Calu3 (cell line): ENCODE measurements around the gene NOL9. TPM values are rescaled to one million over a fixed set of nuclear protein-coding genes. Genes with fewer than 3 reads are reported as not detected.
A peak's percentile ranks its signal among the peaks of the same experiment; 100 is the strongest.

Experiments
- BruUV-seq: library from RNA; stranded (reverse); fragments of 400-500 nt; replicated peaks from 2 replicates; lab custom pipeline; 2021; lab: Mats Ljungman, UMichigan
- CTCF ChIA-PET: fragments of 300-600 bp; sonication (Branson Sonifier 250); formaldehyde crosslinking; loops from one replicate; lab custom pipeline; 2022; ENCODE audit warnings: antibody characterized with exemption; lab: Charles Lee
- DNase-seq: peaks from one replicate; pipeline ENCODE4 v3.0.0; 2022
- H3K27ac Mint-ChIP-seq: one replicate; pipeline ENCODE4 v1.8.0; 2022; ENCODE audit warnings: mixed read lengths; ENCODE audit not compliant: unreplicated experiment
- H3K27me3 Mint-ChIP-seq: one replicate; pipeline ENCODE4 v1.8.0; 2022; ENCODE audit warnings: mixed read lengths; ENCODE audit not compliant: unreplicated experiment
- H3K36me3 Mint-ChIP-seq: one replicate; pipeline ENCODE4 v1.8.0; 2022; ENCODE audit warnings: mild to moderate bottlenecking, moderate library complexity, mixed read lengths; ENCODE audit not compliant: insufficient read depth, unreplicated experiment
- H3K4me1 Mint-ChIP-seq: one replicate; pipeline ENCODE4 v1.8.0; 2022; ENCODE audit warnings: mild to moderate bottlenecking, low read depth, mixed read lengths; ENCODE audit not compliant: unreplicated experiment
- H3K4me3 Mint-ChIP-seq: one replicate; pipeline ENCODE4 v1.8.0; 2022; ENCODE audit warnings: mild to moderate bottlenecking, low read depth, moderate library complexity, mixed read lengths; ENCODE audit not compliant: unreplicated experiment
- H3K9me3 Mint-ChIP-seq: one replicate; pipeline ENCODE4 v1.8.0; 2022; ENCODE audit warnings: low read depth, mixed read lengths; ENCODE audit not compliant: unreplicated experiment
- CTCF ChIP-seq: fragments of 200-600 bp; IDR thresholded peaks from one replicate; pipeline ENCODE4 v1.8.0; 2022; ENCODE audit warnings: antibody characterized with exemption; ENCODE audit not compliant: unreplicated experiment
- intact Hi-C: fragments of 100-400 bp; cut with micrococcal nuclease; formaldehyde crosslinking; loops from one replicate; pipeline ENCODE4 v1.10.0; 2022; ENCODE audit not compliant: unreplicated experiment
- total RNA-seq: library from RNA; stranded (reverse); gene quantifications from 2 replicates; pipeline ENCODE4 v1.2.3, GENCODE V29; 2022

NOL9 gene
- total RNA-seq, 1 experiment from 2014 or later, result 30.4 TPM

GRCh38 chr1:6498576-6499111 lies 55.7 kb downstream of the NOL9 start:
- BruUV-seq, result no TSS peak
- Mint-ChIP-seq H3K36me3 (peaks cover 5% of the 10 kb centered on the region), H3K27me3 (peaks cover 59% of the 10 kb centered on the region), H3K4me3 (no peak overlapping the region), H3K27ac (no peak overlapping the region), H3K9me3 (no peaks in the 10 kb centered on the region), H3K4me1 (no peaks in the 10 kb centered on the region)
- DNase-seq, result no peak
- TF ChIP-seq CTCF, result no peak
- CTCF ChIA-PET, result no interaction called here
- intact Hi-C loops, result no loop called here

- CTCF ChIA-PET, result no interaction called here
- Mint-ChIP-seq H3K9me3 (no peaks in the 10 kb centered on the region), H3K36me3 (peaks cover 5% of the 10 kb centered on the region), H3K27ac (no peak overlapping the region), H3K4me1 (no peaks in the 10 kb centered on the region), H3K27me3 (peaks cover 59% of the 10 kb centered on the region), H3K4me3 (peak overlapping the region; percentile 45)
- no peak for DNase-seq
- intact Hi-C loops, result no loop called here
- TF ChIP-seq CTCF, result no peak
- no TSS peak for BruUV-seq
Measured at GRCh38 chr1:6497867-6498575, 56.3 kb downstream of the NOL9 start.

- peak overlapping the region; percentile 45 for H3K4me3 Mint-ChIP-seq
- no peaks in the 10 kb centered on the region for H3K4me1 Mint-ChIP-seq
- peaks cover 59% of the 10 kb centered on the region for H3K27me3 Mint-ChIP-seq
- H3K27ac Mint-ChIP-seq, result no peak overlapping the region
- CTCF ChIA-PET, result no interaction called here
- no peak for TF ChIP-seq CTCF
- no peaks in the 10 kb centered on the region for H3K9me3 Mint-ChIP-seq
- intact Hi-C loops, result no loop called here
- no TSS peak for BruUV-seq
- peaks cover 5% of the 10 kb centered on the region for H3K36me3 Mint-ChIP-seq
- DNase-seq, result no peak
Measured at GRCh38 chr1:6497215-6497866, 57.0 kb downstream of the NOL9 start.

- H3K36me3 Mint-ChIP-seq, result peaks cover 5% of the 10 kb centered on the region
- no peak for TF ChIP-seq CTCF
- intact Hi-C loops, result no loop called here
- no peak overlapping the region for H3K27ac Mint-ChIP-seq
- no TSS peak for BruUV-seq
- H3K9me3 Mint-ChIP-seq, result no peaks in the 10 kb centered on the region
- H3K4me3 Mint-ChIP-seq, result peak overlapping the region; percentile 28
- peaks cover 63% of the 10 kb centered on the region for H3K27me3 Mint-ChIP-seq
- DNase-seq, result no peak
- H3K4me1 Mint-ChIP-seq, result peaks cover 2% of the 10 kb centered on the region
- CTCF ChIA-PET, result no interaction called here
Measured at GRCh38 chr1:6496890-6497214, 57.5 kb downstream of the NOL9 start.
